GM10847 (cell line): ENCODE data around the gene IRF8.

Experiments
- POLR2A ChIP-seq: IDR thresholded peaks from 2 replicates; pipeline ENCODE4 v1.6.1; 2011; ENCODE audit not compliant: insufficient read length; ENCODE audit errors: extremely low read depth

IRF8 gene

DNA sequence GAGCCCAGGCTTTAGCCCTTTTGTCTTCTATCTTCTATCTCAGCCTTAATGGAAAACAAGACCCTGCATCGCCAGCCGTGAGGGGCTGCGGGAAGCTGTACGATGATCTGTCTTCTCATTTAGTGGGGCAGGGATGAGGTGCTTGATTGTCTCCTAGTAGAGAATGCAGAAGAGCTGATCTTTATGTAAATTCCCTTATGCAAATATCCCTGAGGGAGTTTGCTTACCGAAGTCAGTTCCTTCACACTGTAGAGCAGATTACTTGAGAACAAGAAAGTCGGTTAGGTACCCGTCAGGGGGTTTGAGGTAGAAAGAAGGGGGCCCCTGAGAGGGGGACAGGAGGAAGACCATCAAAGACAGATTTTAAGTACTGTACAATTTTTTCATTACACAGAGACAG is 66.2 kb downstream of the IRF8 start:
- no peak for TF ChIP-seq POLR2A

DNA sequence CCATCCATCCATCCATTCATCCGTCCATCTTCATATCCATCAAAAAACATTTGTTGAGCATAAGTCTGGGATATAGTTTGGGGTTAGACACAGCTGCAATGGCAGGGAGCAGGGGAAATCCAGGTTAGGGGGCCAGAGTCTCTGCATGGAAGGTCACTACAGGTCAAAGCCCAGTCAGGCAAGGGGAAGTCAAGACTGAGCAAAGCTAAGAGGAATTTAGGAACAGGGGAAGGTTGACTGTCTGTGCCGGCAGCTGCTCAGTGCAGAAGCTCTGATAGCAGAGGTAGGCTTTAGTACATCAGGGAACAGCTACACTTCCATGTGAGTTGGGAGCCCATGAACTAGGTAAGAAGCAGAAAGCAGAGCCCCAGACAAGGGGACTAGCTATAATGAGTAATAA is 68.1 kb downstream of the IRF8 start:
- no peak for TF ChIP-seq POLR2A

DNA sequence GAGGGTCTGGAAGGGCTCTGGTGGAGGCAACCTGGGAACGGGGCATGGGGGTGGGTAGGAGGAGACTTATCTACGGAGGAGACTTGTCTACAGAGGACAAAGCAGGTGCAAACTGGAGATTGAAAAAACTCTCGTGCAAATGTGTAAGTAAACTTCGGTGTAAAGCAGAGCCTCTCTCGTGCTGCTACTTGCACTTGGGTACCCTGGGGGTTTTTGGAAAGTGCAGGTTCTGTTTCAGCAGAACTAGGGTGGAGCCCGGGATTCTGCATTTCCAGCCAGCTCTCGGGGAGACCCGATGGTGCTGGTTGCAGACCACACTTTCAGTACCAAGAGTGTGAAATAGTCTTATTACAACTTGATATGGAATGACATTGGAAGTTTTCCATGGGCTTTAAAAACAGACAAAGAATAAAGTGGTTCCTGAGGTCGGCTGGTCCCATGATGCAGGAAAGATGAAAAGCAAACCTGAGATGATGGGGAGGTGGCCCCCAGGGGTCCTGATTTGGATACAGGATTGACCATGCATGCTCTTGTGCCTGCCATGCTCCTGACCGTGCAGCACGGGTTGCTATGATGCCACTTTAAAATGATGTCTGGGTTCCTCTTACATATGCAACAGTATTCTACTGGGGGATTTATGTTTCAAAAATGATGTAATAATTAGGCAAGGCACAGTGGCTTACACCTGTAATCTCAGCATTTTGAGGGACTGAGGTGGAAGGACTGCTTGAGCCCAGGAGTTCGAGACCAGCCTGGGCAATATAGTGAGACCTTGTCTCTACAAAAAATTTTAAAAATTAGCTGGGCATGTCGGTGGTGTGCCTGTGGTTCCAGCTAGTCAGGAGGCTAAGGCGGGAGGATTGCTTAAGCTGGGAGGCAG is 69.3 kb downstream of the IRF8 start:
- no peak for TF ChIP-seq POLR2A

DNA sequence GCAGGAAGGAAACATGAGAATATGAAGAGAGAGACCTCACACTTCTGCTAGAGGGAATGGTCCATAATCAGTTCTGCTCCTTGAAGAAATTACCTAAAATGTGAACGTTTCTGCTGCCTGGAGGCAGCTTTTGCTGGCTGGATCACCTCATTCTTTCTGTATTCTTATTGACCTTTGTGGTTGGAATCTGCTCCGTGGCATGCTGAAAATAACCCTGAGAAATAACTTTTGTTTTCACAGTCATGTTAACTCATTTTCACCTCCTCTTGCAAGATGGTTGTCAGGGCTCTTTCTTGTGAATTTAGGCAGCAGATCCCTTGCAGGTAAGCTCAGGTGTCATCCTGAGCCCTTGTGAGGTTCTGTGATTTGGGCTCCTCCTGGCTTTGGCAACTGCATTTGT is 70.2 kb downstream of the IRF8 start:
- TF ChIP-seq POLR2A = no peak

DNA sequence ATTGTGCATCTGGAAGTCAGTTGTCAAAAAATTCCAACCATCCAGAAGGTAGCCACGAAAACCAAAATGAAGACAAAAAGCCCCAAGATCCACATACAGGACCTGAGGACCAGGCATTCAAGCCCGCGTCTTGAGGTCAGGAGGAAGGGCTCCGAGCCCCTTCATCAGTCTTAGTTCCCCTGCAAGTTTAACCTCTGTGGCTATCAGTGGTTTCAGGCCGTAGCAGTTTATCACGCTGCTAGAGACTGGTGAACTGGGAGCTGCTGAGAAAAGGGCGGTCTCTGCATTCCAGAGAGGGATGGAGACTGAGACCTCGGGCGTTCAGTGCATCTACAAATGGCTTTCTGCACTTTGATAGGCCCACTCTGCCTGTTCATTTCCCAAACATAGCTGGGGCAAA is 70.6 kb downstream of the IRF8 start:
- no peak for TF ChIP-seq POLR2A

DNA sequence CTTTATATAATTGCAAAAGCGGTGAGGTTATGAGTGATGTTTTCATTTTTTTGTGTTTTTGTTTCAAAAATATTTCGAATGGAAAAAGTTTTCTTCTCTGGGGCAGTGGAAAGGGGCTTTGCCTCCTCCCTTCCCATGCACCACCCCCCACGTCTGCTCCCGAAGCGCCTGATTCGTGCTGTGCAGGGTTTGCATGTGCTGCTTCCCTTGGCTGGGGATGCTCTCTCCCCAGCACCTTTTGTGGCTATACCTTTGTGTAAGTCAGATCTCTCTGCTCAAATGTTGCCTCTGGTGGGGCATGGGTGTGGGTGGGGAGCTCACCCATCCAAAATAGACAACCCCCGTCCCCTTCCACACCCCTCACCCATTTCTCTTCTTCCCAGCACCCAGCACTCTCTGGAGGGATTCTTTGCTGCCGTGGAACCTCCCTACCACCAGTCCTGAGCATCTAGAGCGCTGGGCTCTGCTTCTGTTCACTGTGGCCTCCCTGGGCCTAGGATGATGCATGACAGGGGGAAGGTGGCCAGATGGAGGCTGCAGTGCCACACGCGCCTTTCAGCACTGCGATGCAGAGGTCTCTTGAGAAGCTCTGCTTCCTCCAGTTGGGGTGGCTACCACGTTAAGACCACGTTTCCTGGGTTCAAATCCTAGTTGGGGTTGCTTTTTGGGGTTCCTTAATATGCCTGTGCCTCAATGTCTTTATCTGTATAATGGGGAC is 71.2 kb downstream of the IRF8 start:
- TF ChIP-seq POLR2A = no peak

DNA sequence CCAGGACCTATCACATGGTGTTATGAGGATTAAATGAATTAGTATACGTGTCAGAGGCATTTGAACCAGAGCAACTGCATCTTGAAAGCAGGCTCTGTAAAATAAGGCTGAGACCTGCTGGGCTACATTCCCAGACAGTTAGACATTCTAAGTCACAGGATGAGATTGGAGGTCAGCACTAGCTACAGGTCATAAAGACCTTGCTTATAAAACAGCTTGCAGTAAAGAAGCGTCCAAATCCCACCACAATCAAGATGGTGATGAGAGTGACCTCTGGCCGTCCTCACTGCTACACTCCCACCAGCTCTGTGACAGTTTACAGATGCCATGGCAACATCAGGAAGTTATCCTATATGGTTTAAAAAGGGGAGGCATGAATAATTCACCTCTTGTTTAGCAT is 71.8 kb downstream of the IRF8 start:
- TF ChIP-seq POLR2A = no peak
